22Rv1 (cell line): ENCODE measurements around the gene SMO.

Source experiments
- H3K27ac ChIP-seq: fragments of 450-650 bp; 2 replicates; pipeline ENCODE4 v1.5.1; 2017
- ZFX ChIP-seq: fragments of 450-650 bp; IDR thresholded peaks from 2 replicates; pipeline ENCODE4 v1.6.1; 2017; ENCODE audit warnings: antibody characterized with exemption, borderline replicate concordance
- TF ChIP-seq, protein P1 (sequence below): fragments of 450-650 bp; IDR thresholded peaks from 2 replicates; pipeline ENCODE4 v1.5.1; 2017; ENCODE audit warnings: mild to moderate bottlenecking

The SMO gene

DNA sequence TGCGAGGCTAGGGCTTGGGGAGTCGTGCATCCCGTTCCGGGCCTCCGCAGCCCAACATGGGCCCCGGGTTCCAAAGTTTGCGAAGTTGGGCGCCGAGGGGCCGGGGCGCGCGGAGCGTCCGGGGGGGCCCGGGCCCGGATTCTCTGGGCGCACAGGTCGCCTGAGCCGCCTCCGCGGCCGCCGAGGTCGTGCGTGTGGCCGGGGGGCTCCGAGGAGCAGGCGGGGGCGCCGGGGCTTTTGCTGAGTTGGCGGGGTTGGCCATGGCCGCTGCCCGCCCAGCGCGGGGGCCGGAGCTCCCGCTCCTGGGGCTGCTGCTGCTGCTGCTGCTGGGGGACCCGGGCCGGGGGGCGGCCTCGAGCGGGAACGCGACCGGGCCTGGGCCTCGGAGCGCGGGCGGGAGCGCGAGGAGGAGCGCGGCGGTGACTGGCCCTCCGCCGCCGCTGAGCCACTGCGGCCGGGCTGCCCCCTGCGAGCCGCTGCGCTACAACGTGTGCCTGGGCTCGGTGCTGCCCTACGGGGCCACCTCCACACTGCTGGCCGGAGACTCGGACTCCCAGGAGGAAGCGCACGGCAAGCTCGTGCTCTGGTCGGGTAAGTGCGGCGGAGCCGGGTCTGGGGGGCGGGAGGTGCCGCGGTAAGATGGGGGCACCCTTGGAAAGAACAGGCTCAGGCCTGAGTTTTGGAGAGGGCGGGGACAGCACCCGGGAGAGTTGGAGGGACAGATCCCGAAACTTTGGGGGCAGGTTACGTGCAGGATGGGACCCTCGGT is 643 bp downstream of the SMO start:
- TF ChIP-seq, protein P1, sequence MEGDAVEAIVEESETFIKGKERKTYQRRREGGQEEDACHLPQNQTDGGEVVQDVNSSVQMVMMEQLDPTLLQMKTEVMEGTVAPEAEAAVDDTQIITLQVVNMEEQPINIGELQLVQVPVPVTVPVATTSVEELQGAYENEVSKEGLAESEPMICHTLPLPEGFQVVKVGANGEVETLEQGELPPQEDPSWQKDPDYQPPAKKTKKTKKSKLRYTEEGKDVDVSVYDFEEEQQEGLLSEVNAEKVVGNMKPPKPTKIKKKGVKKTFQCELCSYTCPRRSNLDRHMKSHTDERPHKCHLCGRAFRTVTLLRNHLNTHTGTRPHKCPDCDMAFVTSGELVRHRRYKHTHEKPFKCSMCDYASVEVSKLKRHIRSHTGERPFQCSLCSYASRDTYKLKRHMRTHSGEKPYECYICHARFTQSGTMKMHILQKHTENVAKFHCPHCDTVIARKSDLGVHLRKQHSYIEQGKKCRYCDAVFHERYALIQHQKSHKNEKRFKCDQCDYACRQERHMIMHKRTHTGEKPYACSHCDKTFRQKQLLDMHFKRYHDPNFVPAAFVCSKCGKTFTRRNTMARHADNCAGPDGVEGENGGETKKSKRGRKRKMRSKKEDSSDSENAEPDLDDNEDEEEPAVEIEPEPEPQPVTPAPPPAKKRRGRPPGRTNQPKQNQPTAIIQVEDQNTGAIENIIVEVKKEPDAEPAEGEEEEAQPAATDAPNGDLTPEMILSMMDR = no peak
- no peak for TF ChIP-seq ZFX
- H3K27ac ChIP-seq = no peak overlapping the region

DNA sequence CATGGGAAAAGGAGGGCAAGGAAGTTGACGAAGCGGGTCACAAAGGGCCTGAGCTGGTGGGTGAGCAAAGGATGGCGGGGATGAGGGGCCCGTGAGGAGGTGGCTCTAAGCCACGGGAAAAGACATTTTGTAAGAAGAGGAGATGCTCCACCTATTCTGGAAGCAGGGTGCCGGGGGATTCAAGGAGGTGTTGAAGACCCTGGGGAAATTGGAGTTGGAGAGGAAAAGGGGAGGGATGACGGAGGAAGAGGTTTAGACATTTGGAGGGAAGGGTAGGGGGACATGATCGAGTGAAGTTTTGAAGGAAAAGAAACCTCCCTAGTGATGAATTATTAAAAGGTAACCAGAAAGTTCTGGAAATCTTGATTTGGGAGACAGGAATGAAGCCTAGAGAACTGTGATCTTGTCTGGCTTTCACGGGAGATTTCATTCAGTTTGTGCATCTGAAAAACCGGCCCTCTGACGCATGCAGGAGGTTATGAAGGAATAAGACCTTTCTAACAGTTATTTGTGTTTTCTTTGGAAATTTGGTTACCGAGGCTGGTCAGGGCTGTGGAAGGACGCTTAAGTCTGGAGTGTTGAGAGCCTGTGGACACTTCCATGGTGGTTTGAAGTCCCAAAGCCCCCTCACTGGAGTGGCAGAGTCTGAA is 1.4 kb downstream of the SMO start:
- TF ChIP-seq, protein P1 = no peak
- no peak for TF ChIP-seq ZFX
- no peak overlapping the region for H3K27ac ChIP-seq

DNA sequence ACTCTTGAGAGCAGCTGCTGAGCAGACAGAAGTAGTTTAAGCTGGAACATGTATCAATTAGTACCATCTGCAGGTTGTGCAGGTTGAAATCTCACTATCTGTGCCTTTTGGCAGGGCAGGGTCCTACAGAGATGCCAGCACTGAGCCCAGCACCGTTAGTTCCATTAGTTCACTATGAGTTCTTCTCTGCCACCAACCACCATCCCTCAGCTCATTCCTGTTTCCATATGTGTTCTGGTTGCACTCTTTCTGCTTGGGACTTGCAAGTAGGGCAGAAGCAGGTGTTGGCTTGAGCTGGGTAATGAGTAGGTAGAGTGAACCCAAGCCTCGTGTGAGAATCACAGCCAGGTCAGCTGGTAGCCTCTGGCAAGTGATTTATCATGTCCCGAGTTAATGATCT is 2.8 kb downstream of the SMO start:
- H3K27ac ChIP-seq = no peak overlapping the region
- TF ChIP-seq, protein P1 = no peak
- no peak for TF ChIP-seq ZFX

DNA sequence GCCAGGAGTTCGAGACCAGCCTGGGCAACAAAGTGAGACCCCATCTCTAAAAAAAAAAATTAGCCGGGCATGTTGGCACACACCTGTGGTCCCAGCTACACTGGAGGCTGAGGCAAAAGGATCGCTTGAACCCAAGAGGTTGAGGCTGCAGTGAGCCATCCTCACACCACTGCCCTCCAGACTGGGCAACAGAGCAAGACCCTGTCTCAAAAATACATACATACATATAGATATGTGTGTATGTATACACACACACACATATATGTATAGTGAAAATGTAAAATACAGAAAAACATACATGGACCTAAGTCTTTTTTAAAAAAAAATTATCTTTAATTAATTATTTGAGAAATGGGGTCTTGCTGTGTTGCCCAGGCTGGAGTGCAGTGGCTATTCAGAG is 5.5 kb downstream of the SMO start:
- no peak for TF ChIP-seq ZFX
- TF ChIP-seq, protein P1 = no peak
- H3K27ac ChIP-seq = no peak overlapping the region

DNA sequence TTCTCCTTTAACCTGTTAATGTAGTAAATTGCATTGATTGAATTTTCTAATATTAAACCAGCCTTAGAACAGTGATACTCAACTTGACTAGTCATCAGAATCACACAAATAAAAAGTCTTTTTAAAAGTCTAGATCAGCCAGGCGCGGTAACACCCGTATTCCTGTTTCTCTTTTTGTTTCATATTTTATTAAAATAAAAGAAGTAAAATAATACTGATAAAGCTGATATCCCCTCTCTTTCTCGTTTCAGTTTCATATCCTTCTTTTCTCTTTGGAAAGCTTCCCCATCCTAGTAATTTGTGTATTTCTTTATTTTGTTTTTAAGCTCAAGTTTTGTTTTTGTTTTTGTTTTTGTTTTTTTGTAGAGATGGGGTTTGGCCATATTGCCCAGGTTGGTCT is 9.3 kb downstream of the SMO start:
- no peak overlapping the region for H3K27ac ChIP-seq
- TF ChIP-seq ZFX = no peak
- TF ChIP-seq, protein P1 = no peak

DNA sequence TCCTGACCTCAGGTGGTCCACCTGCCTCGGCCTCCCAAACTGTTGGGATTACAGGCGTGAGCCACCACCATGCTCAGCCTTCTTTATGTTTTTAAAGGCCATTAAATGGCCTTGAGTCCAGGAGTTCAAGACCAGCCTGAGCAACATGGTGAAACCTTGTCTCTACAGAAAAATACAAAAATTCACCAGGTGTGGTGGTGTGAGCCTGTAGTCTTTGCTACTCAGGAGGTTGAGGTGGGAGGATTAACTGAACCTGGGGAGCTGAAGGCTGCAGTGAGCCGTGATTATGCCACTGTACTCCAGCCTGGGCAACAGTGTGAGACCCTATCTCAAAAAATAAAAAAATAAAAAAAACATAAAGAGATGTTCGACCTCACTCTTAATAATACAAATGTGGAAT is 11.0 kb downstream of the SMO start:
- H3K27ac ChIP-seq = no peak overlapping the region

More for the DNA sequence above, 11.0 kb downstream of the SMO start:
- TF ChIP-seq, protein P1 = no peak
- TF ChIP-seq ZFX = no peak
